ENCODE measurements around the gene CNP. TPM values are rescaled to one million over a fixed set of nuclear protein-coding genes. Genes with fewer than 3 reads are reported as not detected.
"Not testable (repeated sequence)": the region's sequence is repeated elsewhere in the genome, so short reads cannot be mapped to it uniquely, and the experiment has no call there.

CNP gene
- total RNA-seq, 1 experiment from 2014 or later: 45.7 TPM

- no peak overlapping the region for H3K4me3 ChIP-seq
Observed at GRCh38 chr17:41989702-41990419, 23.3 kb downstream of the CNP start.

GRCh38 chr17:41992576-41992975 lies 26.0 kb downstream of the CNP start:
- H3K36me3 ChIP-seq: peaks cover 99% of the 10 kb centered on the region
- H3K9me3 ChIP-seq (replicated peaks): no peaks in the 10 kb centered on the region
- peaks cover 10% of the 10 kb centered on the region for H3K4me1 ChIP-seq (replicated peaks)
- DNase-seq (ENCODE audit: low read depth in 1 of 2, low spot score in 2 of 2): no peak
- H3K27me3 ChIP-seq (replicated peaks): no peaks in the 10 kb centered on the region
- no peak overlapping the region for H3K4me3 ChIP-seq
- H3K27ac ChIP-seq: no peak overlapping the region

More at GRCh38 chr17:41989702-41990419, 23.3 kb downstream of the CNP start:
- H3K27ac ChIP-seq: no peak overlapping the region
- peaks cover 94% of the 10 kb centered on the region for H3K36me3 ChIP-seq
- H3K4me1 ChIP-seq (replicated peaks): no peaks in the 10 kb centered on the region
- H3K27me3 ChIP-seq (replicated peaks): no peaks in the 10 kb centered on the region
- no peaks in the 10 kb centered on the region for H3K9me3 ChIP-seq (replicated peaks)
- DNase-seq (ENCODE audit: low read depth in 1 of 2, low spot score in 2 of 2): no peak

GRCh38 chr17:41996855-41997164 lies 30.2 kb downstream of the CNP start:
- no peaks in the 10 kb centered on the region for H3K9me3 ChIP-seq (replicated peaks)
- H3K4me3 ChIP-seq: no peak overlapping the region
- peaks cover 10% of the 10 kb centered on the region for H3K4me1 ChIP-seq (replicated peaks)
- H3K36me3 ChIP-seq: peaks cover 95% of the 10 kb centered on the region
- H3K27ac ChIP-seq: no peak overlapping the region
- no peak for DNase-seq (ENCODE audit: low read depth in 1 of 2, low spot score in 2 of 2)
- H3K27me3 ChIP-seq (replicated peaks): no peaks in the 10 kb centered on the region

GRCh38 chr17:41998497-41998896 lies 31.9 kb downstream of the CNP start:
- DNase-seq (ENCODE audit: low read depth in 1 of 2, low spot score in 2 of 2): no peak
- H3K27me3 ChIP-seq (replicated peaks): no peaks in the 10 kb centered on the region
- H3K9me3 ChIP-seq (replicated peaks): no peaks in the 10 kb centered on the region
- H3K4me1 ChIP-seq (replicated peaks): peaks cover 25% of the 10 kb centered on the region
- peaks cover 93% of the 10 kb centered on the region for H3K36me3 ChIP-seq
- H3K27ac ChIP-seq: no peak overlapping the region
- no peak overlapping the region for H3K4me3 ChIP-seq

- H3K4me1 ChIP-seq (replicated peaks): peaks cover 33% of the 10 kb centered on the region
- no peak for DNase-seq (ENCODE audit: low read depth in 1 of 2, low spot score in 2 of 2)
- H3K4me3 ChIP-seq: no peak overlapping the region
- H3K36me3 ChIP-seq: peaks cover 86% of the 10 kb centered on the region
- H3K9me3 ChIP-seq (replicated peaks): no peaks in the 10 kb centered on the region
- H3K27me3 ChIP-seq (replicated peaks): no peaks in the 10 kb centered on the region
- no peak overlapping the region for H3K27ac ChIP-seq
Observed at GRCh38 chr17:42000413-42001133, 34.0 kb downstream of the CNP start.

- Histone ChIP-seq H3K4me3 (no peak overlapping the region), H3K27me3 (replicated peaks) (no peaks in the 10 kb centered on the region), H3K4me1 (replicated peaks) (peaks cover 27% of the 10 kb centered on the region), H3K36me3 (peaks cover 74% of the 10 kb centered on the region), H3K9me3 (replicated peaks) (no peaks in the 10 kb centered on the region), H3K27ac (peak overlapping the region; percentile 62; the same call in 1 of the 2 replicates)
- no peak for DNase-seq (ENCODE audit: low read depth in 1 of 2, low spot score in 2 of 2)
Observed at GRCh38 chr17:42001729-42002128, 35.1 kb downstream of the CNP start.

DNA sequence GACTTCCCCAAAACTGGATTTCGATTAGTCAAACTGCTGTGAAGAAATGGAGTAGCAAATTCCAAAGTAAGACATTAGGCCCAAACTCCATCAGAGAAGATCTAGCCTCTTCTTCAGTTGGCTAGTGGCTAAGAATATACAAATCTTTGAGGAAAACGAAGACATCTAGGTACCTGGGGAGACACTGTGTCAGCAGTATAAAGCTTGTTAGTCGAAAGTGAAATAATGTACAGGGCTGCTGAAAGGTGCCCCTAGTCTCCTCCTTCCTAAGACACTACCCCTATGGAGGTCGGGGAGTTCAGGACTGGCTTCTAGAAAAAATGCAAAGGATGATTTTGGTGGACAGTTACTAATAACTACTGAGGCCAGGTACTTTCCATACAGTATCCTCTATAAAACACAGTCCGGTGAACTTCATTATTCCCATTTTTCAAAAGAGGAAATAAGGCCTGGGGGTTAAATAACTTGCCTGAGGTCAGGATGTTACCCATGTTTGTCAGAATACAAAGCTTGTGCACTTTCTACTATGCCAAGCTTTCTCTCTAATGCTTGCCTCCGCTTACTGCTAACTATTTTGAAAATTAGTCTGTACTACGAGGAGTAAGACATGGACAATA lies 35.7 kb downstream of the CNP start:
- Histone ChIP-seq H3K4me1 (replicated peaks) (peaks cover 23% of the 10 kb centered on the region), H3K36me3 (peaks cover 69% of the 10 kb centered on the region), H3K27me3 (replicated peaks) (no peaks in the 10 kb centered on the region), H3K4me3 (no peak overlapping the region), H3K9me3 (replicated peaks) (no peaks in the 10 kb centered on the region), H3K27ac (peak overlapping the region; percentile 62)
- DNase-seq (ENCODE audit: low read depth in 1 of 2, low spot score in 2 of 2): no peak

- H3K36me3 ChIP-seq: peaks cover 63% of the 10 kb centered on the region
Observed at GRCh38 chr17:42002792-42003301, 36.3 kb downstream of the CNP start.

DNA sequence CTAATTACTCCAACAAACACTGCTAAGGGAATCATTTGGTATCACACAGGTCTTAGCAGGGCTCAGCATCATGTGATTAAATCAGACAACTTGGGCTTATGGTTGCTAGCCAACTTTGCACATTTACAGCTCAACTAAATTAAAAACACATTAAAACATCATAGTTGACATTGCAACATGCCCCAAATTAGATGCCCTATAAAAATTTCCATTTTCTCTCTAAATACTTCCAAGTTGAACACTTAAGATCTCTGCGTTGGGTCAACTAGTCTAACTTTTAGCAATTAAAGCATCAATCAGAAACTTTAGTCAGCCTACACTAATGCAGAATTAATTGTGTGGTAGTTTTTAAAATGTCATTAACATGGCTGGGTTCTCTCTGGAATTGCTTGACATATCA lies 38.6 kb downstream of the CNP start:
- H3K4me1 ChIP-seq (replicated peaks): peaks cover 23% of the 10 kb centered on the region
- H3K27ac ChIP-seq: no peak overlapping the region
- no peak for DNase-seq (ENCODE audit: low read depth in 1 of 2, low spot score in 2 of 2)
- H3K9me3 ChIP-seq (replicated peaks): no peaks in the 10 kb centered on the region
- H3K27me3 ChIP-seq (replicated peaks): no peaks in the 10 kb centered on the region
- peaks cover 61% of the 10 kb centered on the region for H3K36me3 ChIP-seq
- no peak overlapping the region for H3K4me3 ChIP-seq

More at GRCh38 chr17:42002792-42003301, 36.3 kb downstream of the CNP start:
- Histone ChIP-seq H3K27me3 (replicated peaks) (no peaks in the 10 kb centered on the region), H3K27ac (peak overlapping the region; percentile 62), H3K9me3 (replicated peaks) (no peaks in the 10 kb centered on the region), H3K4me3 (no peak overlapping the region), H3K4me1 (replicated peaks) (peaks cover 23% of the 10 kb centered on the region)
- DNase-seq (ENCODE audit: low read depth in 1 of 2, low spot score in 2 of 2): peak in 1 of 2 experiments; percentile 48

DNA sequence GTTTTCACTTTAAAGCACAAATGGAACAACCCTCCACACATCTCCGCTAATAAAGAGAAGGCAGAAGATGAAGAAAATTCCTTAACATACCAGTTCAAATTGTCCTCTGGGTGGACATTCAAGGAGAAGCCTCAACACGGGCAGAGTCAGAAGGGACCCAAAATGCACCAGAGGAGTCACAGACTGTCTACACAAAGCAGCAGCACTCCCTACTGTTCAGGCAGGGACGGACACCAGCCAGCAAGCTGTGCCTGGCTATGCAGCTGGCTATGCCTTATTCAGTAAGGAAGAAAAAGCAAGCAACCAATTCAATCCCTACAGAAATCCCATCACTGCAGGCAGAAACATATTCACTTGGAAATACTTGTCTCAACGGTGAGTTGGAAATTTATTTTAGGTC lies 42.6 kb downstream of the CNP start:
- H3K9me3 ChIP-seq (replicated peaks): 0 out of 2 replicates have a peak, but pooled peaks cover 2% of the 10 kb centered on the region
- H3K36me3 ChIP-seq: peaks cover 40% of the 10 kb centered on the region
- no peaks in the 10 kb centered on the region for H3K27me3 ChIP-seq (replicated peaks)
- no peak overlapping the region for H3K27ac ChIP-seq
- no peak for DNase-seq (ENCODE audit: low read depth in 1 of 2, low spot score in 2 of 2)
- H3K4me3 ChIP-seq: no peak overlapping the region
- H3K4me1 ChIP-seq (replicated peaks): peaks cover 12% of the 10 kb centered on the region

DNA sequence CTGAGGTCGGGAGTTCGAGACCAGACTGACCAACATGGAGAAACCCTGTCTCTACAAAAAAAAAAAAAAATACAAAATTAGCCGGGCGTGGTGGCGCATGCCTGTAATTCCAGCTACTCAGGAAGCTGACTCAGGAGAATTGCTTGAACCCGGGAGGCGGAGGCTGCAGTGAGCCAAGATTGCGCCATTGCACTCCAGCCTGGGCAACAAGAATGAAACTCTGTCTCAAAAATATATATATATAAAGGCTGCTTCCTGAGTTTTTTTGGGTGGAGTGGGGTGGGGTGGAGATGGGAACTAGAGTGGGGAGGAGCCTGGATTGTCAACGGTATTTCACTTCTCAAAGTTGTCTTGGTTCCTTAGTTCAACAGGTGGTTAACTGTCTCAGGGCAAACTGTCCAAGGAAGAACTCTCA lies 43.7 kb downstream of the CNP start:
- not testable (repeated sequence) for H3K27me3 ChIP-seq (replicated peaks); DNase-seq (ENCODE audit: low read depth in 1 of 2, low spot score in 2 of 2); H3K4me1 ChIP-seq (replicated peaks); H3K27ac ChIP-seq; H3K9me3 ChIP-seq (replicated peaks); H3K4me3 ChIP-seq
- peaks cover 36% of the 10 kb centered on the region for H3K36me3 ChIP-seq

- no peak for DNase-seq (ENCODE audit: low read depth in 1 of 2, low spot score in 2 of 2)
- Histone ChIP-seq H3K36me3 (peaks cover 36% of the 10 kb centered on the region), H3K4me3 (no peak overlapping the region), H3K9me3 (replicated peaks) (0 out of 2 replicates have a peak, but pooled peaks cover 2% of the 10 kb centered on the region), H3K27me3 (replicated peaks) (no peaks in the 10 kb centered on the region), H3K27ac (peak overlapping the region; percentile 42; the same call in 1 of the 2 replicates), H3K4me1 (replicated peaks) (peaks cover 12% of the 10 kb centered on the region)
Observed at GRCh38 chr17:42010898-42011516, 44.4 kb downstream of the CNP start.

GRCh38 chr17:42012363-42012762 lies 45.8 kb downstream of the CNP start:
- not testable (repeated sequence) for H3K9me3 ChIP-seq (replicated peaks); H3K4me3 ChIP-seq; H3K27me3 ChIP-seq (replicated peaks); H3K27ac ChIP-seq; DNase-seq (ENCODE audit: low read depth in 1 of 2, low spot score in 2 of 2)
- peaks cover 14% of the 10 kb centered on the region for H3K4me1 ChIP-seq (replicated peaks)
- peaks cover 42% of the 10 kb centered on the region for H3K36me3 ChIP-seq

Data from SJSA1 (cell line).